ENCODE measurements around the gene GPD2. TPM values are rescaled to one million over a fixed set of nuclear protein-coding genes. Genes with fewer than 3 reads are reported as not detected.

Gene GPD2
- polyA plus RNA-seq, 3 donors from 2014 or later = 5.6 to 13.3 (median 6.5) TPM

- Mint-ChIP-seq H3K4me1 (peaks cover 53 to 70% of the 10 kb centered on the region in 2 donors), H3K27ac (peak overlapping the region in 2 of 6 donors; percentile 10 to 34), H3K27me3 (ENCODE audit: low read depth in 3 of 3) (no peaks in the 10 kb centered on the region), H3K9me3 (no peaks in the 10 kb centered on the region), H3K4me3 (no peak overlapping the region), H3K36me3 (peaks cover 0 to 8% (median under 1%) of the 10 kb centered on the region in 3 donors)
- DNase-seq = no peak
These were observed 37.3 kb downstream of the GPD2 start for GRCh38 chr2:156473445-156473844.

DNA sequence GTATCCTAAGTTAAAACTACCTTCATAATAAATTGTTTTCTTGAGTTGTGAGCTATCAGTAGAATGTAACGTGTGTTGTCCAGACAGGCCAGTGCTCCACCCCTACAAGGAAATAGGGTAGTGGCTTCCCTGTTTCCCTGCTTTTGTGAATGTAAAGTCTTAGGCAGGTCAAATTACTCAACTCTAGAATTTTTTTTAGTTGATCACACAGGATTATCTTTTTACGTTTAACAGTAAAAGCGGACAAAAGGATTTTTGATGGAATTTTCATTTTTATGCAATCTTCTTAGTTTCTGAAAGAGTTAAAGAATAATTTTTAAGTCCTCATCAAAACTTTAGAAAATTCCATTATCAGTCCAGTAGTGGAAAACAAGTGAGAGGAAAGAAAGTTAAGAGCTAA lies 38.2 kb downstream of the GPD2 start:
- Mint-ChIP-seq H3K4me3 (no peak overlapping the region), H3K27ac (peak overlapping the region in 1 of 6 donors; percentile 48), H3K36me3 (peaks cover 0 to 8% (median 0%) of the 10 kb centered on the region in 3 donors), H3K27me3 (ENCODE audit: low read depth in 3 of 3) (no peaks in the 10 kb centered on the region), H3K4me1 (peaks cover 60 to 73% of the 10 kb centered on the region in 2 donors), H3K9me3 (no peaks in the 10 kb centered on the region)
- DNase-seq = no peak

DNA sequence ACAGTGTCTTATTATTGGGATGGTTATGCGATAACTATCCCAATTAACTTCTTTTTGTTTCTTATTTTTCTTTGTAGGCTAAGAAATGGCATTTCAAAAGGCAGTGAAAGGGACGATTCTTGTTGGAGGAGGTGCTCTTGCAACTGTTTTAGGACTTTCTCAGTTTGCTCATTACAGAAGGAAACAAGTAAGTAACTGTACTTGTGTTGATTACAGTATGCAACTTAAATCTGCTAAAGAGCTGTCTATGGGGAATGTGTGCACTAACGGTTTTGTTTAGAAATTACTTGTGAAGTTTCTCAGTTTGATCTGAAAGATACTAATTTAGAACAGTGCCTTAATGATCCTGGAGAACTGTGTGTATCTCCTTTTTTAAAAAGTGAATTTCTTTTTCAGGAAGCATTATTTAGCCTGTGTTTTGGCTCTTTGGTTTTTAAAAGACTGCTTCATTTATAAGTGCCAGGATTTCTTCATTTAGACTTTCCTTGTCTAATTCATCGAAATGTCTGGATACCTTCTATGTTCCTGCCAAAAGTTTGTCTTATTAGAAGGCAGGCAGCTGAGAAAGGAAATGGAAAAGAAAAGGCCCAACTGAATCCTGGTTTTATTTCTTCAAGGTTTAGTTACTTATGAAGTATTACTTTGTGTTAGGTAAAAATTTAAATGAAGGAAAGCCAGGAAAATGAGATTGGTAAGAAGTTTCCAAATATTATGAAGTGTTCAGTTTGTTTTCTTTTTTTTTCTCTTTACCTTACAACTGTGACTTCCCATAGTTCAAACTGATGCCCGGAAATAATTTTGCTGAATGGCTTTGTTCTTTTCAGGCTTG lies 40.1 kb downstream of the GPD2 start:
- Mint-ChIP-seq H3K27ac (peak overlapping the region in 4 of 6 donors; percentile 63 to 83 (median 68)), H3K4me3 (no peak overlapping the region), H3K27me3 (ENCODE audit: low read depth in 3 of 3) (peaks cover 0 to 4% (median 0%) of the 10 kb centered on the region in 3 donors), H3K4me1 (peaks cover 64 to 74% of the 10 kb centered on the region in 2 donors), H3K36me3 (peaks cover 0 to 4% (median 0%) of the 10 kb centered on the region in 3 donors), H3K9me3 (no peaks in the 10 kb centered on the region)
- DNase-seq = no peak

DNA sequence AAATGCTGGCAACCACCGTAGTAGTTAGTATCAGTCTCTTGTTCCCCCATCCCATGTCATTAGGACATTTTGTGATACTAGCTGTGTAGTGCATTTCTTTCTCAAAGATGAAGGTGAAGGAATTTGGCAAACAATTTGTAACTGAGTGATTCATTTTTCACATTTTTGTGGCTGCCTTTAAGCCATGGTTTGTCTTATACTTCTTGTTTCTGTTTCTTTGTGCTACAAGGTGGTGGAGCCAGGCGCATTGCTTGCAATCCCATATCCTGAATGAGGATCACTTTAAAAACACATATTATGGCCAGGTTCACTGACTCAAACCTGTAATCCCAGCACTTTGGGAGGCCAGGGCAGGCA lies 40.6 kb downstream of the GPD2 start:
- H3K4me1 Mint-ChIP-seq = peaks cover 63 to 74% of the 10 kb centered on the region in 2 donors
- DNase-seq = no peak
- H3K36me3 Mint-ChIP-seq = peaks cover 0 to 4% (median 0%) of the 10 kb centered on the region in 3 donors
- peak overlapping the region; percentile 28 to 83 (median 68) for H3K27ac Mint-ChIP-seq
- no peaks in the 10 kb centered on the region for H3K9me3 Mint-ChIP-seq
- peak overlapping the region in 1 of 5 donors; percentile 58 for H3K4me3 Mint-ChIP-seq
- peaks cover 0 to 4% (median 0%) of the 10 kb centered on the region in 3 donors for H3K27me3 Mint-ChIP-seq (ENCODE audit: low read depth in 3 of 3)

DNA sequence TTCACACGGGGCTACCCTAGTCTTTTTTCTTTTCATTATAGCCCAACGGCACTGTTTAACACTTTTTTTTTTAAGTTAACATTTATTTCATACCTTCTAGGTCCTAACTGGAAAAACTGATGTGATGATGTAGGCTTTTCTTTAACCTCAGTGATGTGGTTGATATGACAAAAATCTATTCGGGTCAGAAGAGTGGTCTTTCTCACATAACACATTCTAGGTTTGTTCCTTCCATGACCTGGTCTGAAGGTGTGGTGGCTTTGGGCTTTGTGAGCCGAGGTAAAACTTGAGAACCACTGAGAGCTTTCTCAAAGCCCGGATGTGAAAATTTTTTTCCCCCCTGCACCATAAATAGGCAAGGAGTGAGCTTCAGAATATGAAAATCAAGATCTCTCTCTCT lies 44.2 kb downstream of the GPD2 start:
- Mint-ChIP-seq H3K27ac (peak overlapping the region; percentile 47 to 92 (median 64)), H3K36me3 (peaks cover 0 to 8% (median 0%) of the 10 kb centered on the region in 3 donors), H3K27me3 (ENCODE audit: low read depth in 3 of 3) (peaks cover 0 to 4% (median 0%) of the 10 kb centered on the region in 3 donors), H3K4me3 (peak overlapping the region; percentile 49 to 77 (median 63)), H3K4me1 (peaks cover 64 to 89% of the 10 kb centered on the region in 2 donors), H3K9me3 (no peaks in the 10 kb centered on the region)
- peak; percentile 56 to 63 (median 62) for DNase-seq

- Mint-ChIP-seq H3K4me3 (peak overlapping the region in 2 of 5 donors; percentile 16 to 60), H3K36me3 (peaks cover 0 to 8% (median 0%) of the 10 kb centered on the region in 3 donors), H3K9me3 (no peaks in the 10 kb centered on the region), H3K27ac (peak overlapping the region in 2 of 6 donors; percentile 37 to 56), H3K4me1 (peaks cover 60 to 90% of the 10 kb centered on the region in 2 donors), H3K27me3 (ENCODE audit: low read depth in 3 of 3) (peaks cover 0 to 4% (median 0%) of the 10 kb centered on the region in 3 donors)
- DNase-seq = no peak
These were observed 45.1 kb downstream of the GPD2 start for GRCh38 chr2:156481312-156481711.

- Mint-ChIP-seq H3K27ac (peak overlapping the region in 2 of 6 donors; percentile 43 to 47), H3K4me3 (no peak overlapping the region), H3K27me3 (ENCODE audit: low read depth in 3 of 3) (peaks cover 0 to 4% (median 0%) of the 10 kb centered on the region in 3 donors), H3K36me3 (peaks cover 0 to 4% (median 0%) of the 10 kb centered on the region in 3 donors), H3K9me3 (no peaks in the 10 kb centered on the region), H3K4me1 (peaks cover 64 to 90% of the 10 kb centered on the region in 2 donors)
- DNase-seq = no peak
These were observed 47.6 kb downstream of the GPD2 start for GRCh38 chr2:156483741-156484173.

DNA sequence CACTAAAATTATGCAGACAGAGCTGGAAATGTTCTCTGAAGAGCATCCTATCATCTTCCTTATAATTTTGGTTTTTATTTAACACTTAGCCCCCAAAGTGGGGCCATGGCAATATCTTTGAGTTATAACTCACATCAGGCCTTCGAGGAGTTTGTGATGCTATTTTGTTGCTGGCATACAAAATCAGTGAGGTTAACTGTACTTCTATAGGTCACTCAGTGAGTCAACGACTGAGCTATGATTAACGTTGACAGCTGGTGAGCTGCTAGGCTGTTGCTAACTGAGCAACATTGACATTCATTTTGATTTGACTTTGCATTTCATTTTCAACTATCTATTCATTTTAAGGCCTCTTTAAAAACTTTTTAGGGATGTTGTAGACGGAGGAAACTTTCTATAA lies 50.0 kb downstream of the GPD2 start:
- H3K36me3 Mint-ChIP-seq = peaks cover 0 to 4% (median 0%) of the 10 kb centered on the region in 3 donors
- peaks cover 66 to 90% of the 10 kb centered on the region in 2 donors for H3K4me1 Mint-ChIP-seq
- no peak for DNase-seq
- no peak overlapping the region for H3K4me3 Mint-ChIP-seq
- no peaks in the 10 kb centered on the region for H3K27me3 Mint-ChIP-seq (ENCODE audit: low read depth in 3 of 3)
- no peaks in the 10 kb centered on the region for H3K9me3 Mint-ChIP-seq
- peak overlapping the region in 1 of 6 donors; percentile 28 for H3K27ac Mint-ChIP-seq

DNA sequence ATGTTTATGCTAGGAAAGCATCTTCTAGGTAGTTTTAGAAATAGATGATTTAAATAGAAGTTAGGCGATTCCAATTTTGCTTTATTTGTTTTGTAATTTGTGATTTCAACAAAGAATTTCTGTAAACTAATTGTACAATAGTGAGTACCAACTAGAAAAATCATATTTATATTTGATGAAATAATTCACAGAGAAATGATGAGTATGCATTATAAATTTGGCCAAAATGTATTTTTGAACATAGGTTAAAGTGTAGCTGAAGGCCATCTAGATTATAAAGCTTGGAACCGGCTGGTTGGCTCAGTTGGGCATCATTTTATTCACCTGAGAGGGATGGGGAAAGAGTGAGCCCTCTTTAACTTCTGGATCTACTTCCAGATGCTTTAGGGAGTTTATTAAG lies 50.4 kb downstream of the GPD2 start:
- H3K36me3 Mint-ChIP-seq = peaks cover 0 to 4% (median 0%) of the 10 kb centered on the region in 3 donors

DNA sequence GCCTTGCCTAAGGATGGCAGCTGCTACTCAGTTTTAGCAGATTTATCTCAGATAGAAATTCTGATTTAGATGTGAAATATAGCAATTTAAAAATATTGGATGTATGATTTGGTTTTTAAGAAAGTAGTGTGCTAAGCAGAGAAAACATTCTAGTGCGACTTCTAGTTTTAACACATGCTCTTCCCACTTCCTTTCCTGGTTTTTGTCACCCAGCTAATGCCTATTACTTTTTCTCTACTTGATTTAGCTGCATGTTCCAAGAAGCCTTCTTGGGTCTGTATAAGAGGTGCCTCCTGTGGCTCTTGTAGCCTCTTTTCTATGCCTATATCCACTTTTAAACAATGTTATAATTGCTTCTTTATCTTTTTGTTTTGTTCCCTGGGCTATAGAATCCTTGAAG lies 53.0 kb downstream of the GPD2 start:
- Mint-ChIP-seq H3K36me3 (no peaks in the 10 kb centered on the region), H3K27me3 (ENCODE audit: low read depth in 3 of 3) (peaks cover 0 to 2% (median 1%) of the 10 kb centered on the region in 3 donors), H3K4me1 (peaks cover 63 to 83% of the 10 kb centered on the region in 2 donors), H3K9me3 (no peaks in the 10 kb centered on the region), H3K4me3 (peak overlapping the region in 4 of 5 donors; percentile 6 to 61 (median 43)), H3K27ac (peak overlapping the region in 3 of 6 donors; percentile 13 to 21 (median 14))
- DNase-seq = no peak

More for the DNA sequence above, 50.4 kb downstream of the GPD2 start:
- no peak overlapping the region for H3K27ac Mint-ChIP-seq
- H3K9me3 Mint-ChIP-seq = no peaks in the 10 kb centered on the region
- peaks cover 66 to 90% of the 10 kb centered on the region in 2 donors for H3K4me1 Mint-ChIP-seq
- no peak overlapping the region for H3K4me3 Mint-ChIP-seq
- H3K27me3 Mint-ChIP-seq (ENCODE audit: low read depth in 3 of 3) = peaks cover 0 to 2% (median 0%) of the 10 kb centered on the region in 3 donors
- no peak for DNase-seq

DNA sequence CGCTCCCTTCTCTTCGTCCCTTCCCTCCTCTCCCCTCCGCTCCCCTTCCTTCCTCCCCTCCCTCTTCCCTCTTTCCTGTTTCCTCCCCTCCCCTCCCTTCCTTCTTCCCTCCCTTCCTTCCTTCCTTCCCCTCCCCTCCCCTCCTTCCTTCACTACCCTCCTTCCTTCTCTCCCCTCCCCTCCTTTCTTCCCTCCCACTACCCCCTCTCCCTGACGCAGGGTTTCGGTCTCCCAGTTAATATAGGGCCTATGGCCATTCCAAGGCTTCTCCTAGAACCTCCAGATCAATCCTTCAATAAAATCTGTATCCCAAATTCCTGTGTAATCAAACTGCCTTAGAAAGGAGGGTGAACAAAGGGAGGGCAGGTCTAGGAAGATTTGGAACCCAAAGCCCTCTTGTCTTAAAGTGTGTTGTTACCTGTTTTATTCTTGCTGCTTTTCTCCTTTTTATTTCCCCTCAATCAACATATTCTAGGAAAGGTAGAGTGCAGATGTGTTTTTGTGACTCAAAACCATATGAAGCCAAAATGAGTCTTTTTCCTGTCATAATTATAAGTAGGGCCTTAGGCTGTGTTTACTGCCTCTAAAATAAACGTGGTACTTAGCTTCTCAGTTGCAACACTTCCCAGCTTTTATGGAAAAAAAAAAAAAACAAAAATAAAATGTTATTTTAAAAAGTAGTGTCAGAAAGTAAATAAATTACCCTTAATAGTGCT lies 53.7 kb downstream of the GPD2 start:
- Mint-ChIP-seq H3K4me3 (peak overlapping the region; percentile 29 to 54 (median 46)), H3K27me3 (ENCODE audit: low read depth in 3 of 3) (peaks cover 0 to 2% (median 1%) of the 10 kb centered on the region in 3 donors), H3K27ac (peak overlapping the region in 5 of 6 donors; percentile 23 to 90 (median 52)), H3K4me1 (peaks cover 59 to 78% of the 10 kb centered on the region in 2 donors), H3K9me3 (no peaks in the 10 kb centered on the region), H3K36me3 (no peaks in the 10 kb centered on the region)
- no peak for DNase-seq

- DNase-seq = no peak
- peak overlapping the region in 3 of 5 donors; percentile 24 to 48 (median 27) for H3K4me3 Mint-ChIP-seq
- no peaks in the 10 kb centered on the region for H3K36me3 Mint-ChIP-seq
- H3K4me1 Mint-ChIP-seq = peaks cover 58 to 73% of the 10 kb centered on the region in 2 donors
- H3K27me3 Mint-ChIP-seq (ENCODE audit: low read depth in 3 of 3) = peaks cover 0 to 2% (median 1%) of the 10 kb centered on the region in 3 donors
- H3K27ac Mint-ChIP-seq = peak overlapping the region in 4 of 6 donors; percentile 15 to 66 (median 58)
- no peaks in the 10 kb centered on the region for H3K9me3 Mint-ChIP-seq
These were observed 54.3 kb downstream of the GPD2 start for GRCh38 chr2:156490466-156490840.

- peaks cover 64 to 78% of the 10 kb centered on the region in 2 donors for H3K4me1 Mint-ChIP-seq
- DNase-seq = no peak
- peak overlapping the region in 1 of 6 donors; percentile 52 for H3K27ac Mint-ChIP-seq
- no peaks in the 10 kb centered on the region for H3K9me3 Mint-ChIP-seq
- no peaks in the 10 kb centered on the region for H3K36me3 Mint-ChIP-seq
- no peak overlapping the region for H3K4me3 Mint-ChIP-seq
- H3K27me3 Mint-ChIP-seq (ENCODE audit: low read depth in 3 of 3) = peaks cover 0 to 2% (median 1%) of the 10 kb centered on the region in 3 donors
These were observed 55.0 kb downstream of the GPD2 start for GRCh38 chr2:156491176-156491575.
